ENCODE data around the gene HDGFL3.

DNA sequence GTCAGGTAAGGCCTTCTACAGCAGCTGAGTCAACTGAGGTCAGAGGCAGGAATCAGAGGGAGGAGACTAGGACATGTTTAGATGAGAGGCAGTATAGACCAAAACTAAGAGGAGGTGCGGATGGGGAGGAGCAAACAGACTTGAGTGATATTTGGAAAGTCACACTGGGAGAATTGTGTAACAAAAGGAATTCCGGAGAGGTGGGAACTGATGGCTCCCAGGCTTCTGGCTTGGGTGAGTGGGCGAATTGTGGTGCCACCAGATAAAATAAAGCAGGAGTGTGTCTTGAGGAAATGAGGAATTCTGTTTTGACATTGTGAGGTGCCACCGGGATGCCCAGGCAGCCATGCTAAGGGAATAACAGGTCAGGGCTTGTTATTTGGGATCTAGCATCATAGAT, 103.5 kb downstream of the HDGFL3 start:
- TF ChIP-seq, protein P1, sequence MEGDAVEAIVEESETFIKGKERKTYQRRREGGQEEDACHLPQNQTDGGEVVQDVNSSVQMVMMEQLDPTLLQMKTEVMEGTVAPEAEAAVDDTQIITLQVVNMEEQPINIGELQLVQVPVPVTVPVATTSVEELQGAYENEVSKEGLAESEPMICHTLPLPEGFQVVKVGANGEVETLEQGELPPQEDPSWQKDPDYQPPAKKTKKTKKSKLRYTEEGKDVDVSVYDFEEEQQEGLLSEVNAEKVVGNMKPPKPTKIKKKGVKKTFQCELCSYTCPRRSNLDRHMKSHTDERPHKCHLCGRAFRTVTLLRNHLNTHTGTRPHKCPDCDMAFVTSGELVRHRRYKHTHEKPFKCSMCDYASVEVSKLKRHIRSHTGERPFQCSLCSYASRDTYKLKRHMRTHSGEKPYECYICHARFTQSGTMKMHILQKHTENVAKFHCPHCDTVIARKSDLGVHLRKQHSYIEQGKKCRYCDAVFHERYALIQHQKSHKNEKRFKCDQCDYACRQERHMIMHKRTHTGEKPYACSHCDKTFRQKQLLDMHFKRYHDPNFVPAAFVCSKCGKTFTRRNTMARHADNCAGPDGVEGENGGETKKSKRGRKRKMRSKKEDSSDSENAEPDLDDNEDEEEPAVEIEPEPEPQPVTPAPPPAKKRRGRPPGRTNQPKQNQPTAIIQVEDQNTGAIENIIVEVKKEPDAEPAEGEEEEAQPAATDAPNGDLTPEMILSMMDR (IDR thresholded peaks at IDR 0.05): no peak
- no peak for TF ChIP-seq POLR2A (IDR thresholded peaks at IDR 0.05)

All from sigmoid colon (tissue), 3 donors.